Skeletal muscle tissue (tissue), 4 donors: ENCODE data around the gene FMO1. TPM values are rescaled to one million over a fixed set of nuclear protein-coding genes. Genes with fewer than 3 reads are reported as not detected.
"Not testable (repeated sequence)": the region's sequence is repeated elsewhere in the genome, so short reads cannot be mapped to it uniquely, and the experiment has no call there.

Source experiments
- H3K27ac ChIP-seq: one replicate; pipeline ENCODE4 v1.7.0; 2013; ENCODE audit warnings: mild to moderate bottlenecking, low read depth, low read length, inconsistent platforms
- H3K27me3 ChIP-seq, 3 donors: one replicate each; pipeline ENCODE4 v1.7.0; 2013; ENCODE audit warnings: low read length in 3 of 3; ENCODE audit not compliant: control insufficient read depth in 3 of 3, insufficient read depth in 3 of 3
- H3K36me3 ChIP-seq, 3 donors: one replicate each; pipeline ENCODE4 v1.7.0; 2013; ENCODE audit warnings: low read length in 3 of 3; ENCODE audit not compliant: control insufficient read depth in 3 of 3, insufficient read depth in 3 of 3
- H3K4me1 ChIP-seq, 3 donors: one replicate each; pipeline ENCODE4 v1.7.0; 2013; ENCODE audit warnings: low read length in 3 of 3, mild to moderate bottlenecking in 3 of 3; ENCODE audit not compliant: control insufficient read depth in 3 of 3, insufficient read depth in 3 of 3
- H3K4me3 ChIP-seq, 3 donors: one replicate each; pipeline ENCODE4 v1.7.0; 2013; ENCODE audit warnings: low read length in 3 of 3
- H3K9ac ChIP-seq, 3 donors: one replicate each; pipeline ENCODE4 v1.7.0; 2013; ENCODE audit warnings: low read length in 3 of 3, mild to moderate bottlenecking in 3 of 3, moderate library complexity in 2 of 3, low read depth in 1 of 3
- H3K9me3 ChIP-seq, 3 donors: one replicate each; pipeline ENCODE4 v1.7.0; 2013; ENCODE audit warnings: low read length in 3 of 3; ENCODE audit not compliant: control insufficient read depth in 3 of 3
- total RNA-seq: library from RNA; depleted of rRNA; stranded (reverse); fragments of >200 nt; gene quantifications from one replicate; pipeline ENCODE4 v1.2.3, GENCODE V29; 2014
- donor health status: Osteomylitis.

FMO1 gene
- total RNA-seq, 1 donor from 2014 or later, result 5.7 TPM

DNA sequence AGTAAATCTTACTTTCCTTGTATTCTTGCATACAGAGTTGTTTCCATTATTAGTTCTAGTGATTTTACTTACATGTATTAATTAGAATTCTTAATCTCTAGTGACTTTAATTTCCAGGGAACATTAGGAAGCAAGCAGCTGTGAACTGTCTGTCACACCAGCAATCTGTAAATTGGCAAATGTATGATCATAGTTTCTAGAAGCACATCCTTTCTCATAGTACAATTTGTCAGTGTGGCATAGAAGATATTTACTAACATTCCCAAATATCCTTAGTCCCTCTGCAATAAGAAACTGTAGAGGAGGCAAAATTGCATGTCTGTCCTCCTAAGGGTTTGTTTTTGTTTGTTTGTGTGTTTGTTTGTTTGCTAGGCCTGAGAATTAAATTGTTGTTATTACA lies 17.0 kb upstream of the FMO1 start:
- no peaks in the 10 kb centered on the region for H3K36me3 ChIP-seq

DNA sequence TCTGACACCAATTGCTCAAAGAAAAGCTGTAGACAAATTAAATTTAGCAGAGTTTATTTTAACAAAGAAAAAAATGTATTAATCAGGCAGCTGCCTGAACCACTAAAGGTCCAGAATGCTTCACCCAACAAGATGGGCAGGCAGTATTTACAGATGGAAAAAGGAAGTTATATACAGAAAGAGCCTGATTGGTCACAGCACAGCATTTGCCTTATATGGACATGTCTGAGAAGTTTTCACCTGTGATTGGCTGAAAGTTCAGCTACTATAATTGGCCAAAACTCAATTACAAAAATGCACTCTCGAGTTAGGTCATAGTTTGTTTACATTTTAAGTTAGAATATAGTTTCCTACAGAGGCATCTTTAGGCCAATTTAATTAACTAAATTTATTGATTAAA lies 15.1 kb upstream of the FMO1 start:
- Histone ChIP-seq H3K27me3 (no peaks in the 10 kb centered on the region), H3K4me1 (no peaks in the 10 kb centered on the region), H3K27ac (no peak overlapping the region), H3K9me3 (no peaks in the 10 kb centered on the region), H3K4me3 (no peak overlapping the region), H3K36me3 (no peaks in the 10 kb centered on the region), H3K9ac (no peak overlapping the region)

More for the DNA sequence above, 17.0 kb upstream of the FMO1 start:
- no peaks in the 10 kb centered on the region for H3K27me3 ChIP-seq
- H3K9me3 ChIP-seq, result no peaks in the 10 kb centered on the region
- no peak overlapping the region for H3K4me3 ChIP-seq
- H3K4me1 ChIP-seq, result peaks cover 0 to 3% (median 0%) of the 10 kb centered on the region in 3 donors
- H3K9ac ChIP-seq, result no peak overlapping the region
- no peak overlapping the region for H3K27ac ChIP-seq

- not testable (repeated sequence) for H3K4me1 ChIP-seq, H3K36me3 ChIP-seq, H3K27me3 ChIP-seq, H3K9me3 ChIP-seq, H3K9ac ChIP-seq, H3K4me3 ChIP-seq, H3K27ac ChIP-seq
Measured at GRCh38 chr1:171236231-171236630, 12.1 kb upstream of the FMO1 start.

DNA sequence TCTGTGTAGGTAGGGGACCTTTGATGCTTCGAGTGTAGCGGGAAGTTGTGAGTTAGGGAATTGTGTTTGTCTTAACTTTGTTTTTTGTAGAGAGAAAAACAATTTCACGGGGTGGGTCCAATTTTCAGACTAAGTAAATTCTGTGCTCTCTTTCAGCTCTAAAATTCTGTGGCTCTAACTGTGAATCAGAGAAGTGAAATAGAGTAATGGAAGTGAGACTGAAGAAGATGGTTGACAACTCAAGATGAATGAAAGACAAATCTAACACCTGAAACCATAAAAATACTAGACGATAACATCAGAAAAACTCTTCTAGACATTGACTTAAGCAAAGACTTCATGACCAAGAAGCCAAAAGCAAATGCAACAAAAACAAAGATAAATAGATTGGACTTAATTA lies 4.4 kb upstream of the FMO1 start:
- H3K9me3 ChIP-seq, result no peaks in the 10 kb centered on the region
- H3K27ac ChIP-seq, result no peak overlapping the region
- H3K9ac ChIP-seq, result no peak overlapping the region
- H3K4me1 ChIP-seq, result no peaks in the 10 kb centered on the region
- no peak overlapping the region for H3K4me3 ChIP-seq
- no peaks in the 10 kb centered on the region for H3K36me3 ChIP-seq
- H3K27me3 ChIP-seq, result no peaks in the 10 kb centered on the region

DNA sequence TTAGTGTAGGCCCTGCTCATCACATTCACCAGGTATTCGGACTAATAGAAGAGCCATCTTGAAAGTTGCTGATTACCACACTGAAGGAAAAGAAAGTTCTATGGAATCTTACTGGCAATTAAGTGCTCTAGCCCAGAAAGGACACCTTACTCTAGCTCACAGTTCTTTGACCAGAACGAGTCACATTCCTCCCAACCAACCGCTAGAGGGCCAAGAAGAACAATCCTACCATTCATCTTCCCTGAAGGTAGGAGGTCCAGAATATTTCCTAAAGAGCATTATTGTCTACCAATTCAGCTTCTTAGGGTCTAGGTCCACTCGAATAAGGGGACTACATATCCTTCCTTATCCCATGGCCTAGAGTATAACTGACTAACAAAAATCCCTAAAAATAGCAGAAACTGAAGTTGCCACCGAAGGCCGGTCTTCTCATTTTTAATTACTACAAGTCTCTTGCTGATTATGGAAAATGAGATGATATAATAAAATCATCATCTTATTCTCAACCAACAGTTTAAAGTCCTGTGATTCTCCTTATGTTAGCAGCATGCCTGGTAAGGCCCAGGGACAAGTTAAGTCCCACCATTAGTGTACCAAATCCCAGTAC lies 2.7 kb upstream of the FMO1 start:
- H3K27me3 ChIP-seq, result no peaks in the 10 kb centered on the region
- no peaks in the 10 kb centered on the region for H3K36me3 ChIP-seq
- H3K9me3 ChIP-seq, result no peaks in the 10 kb centered on the region
- no peak overlapping the region for H3K9ac ChIP-seq
- no peak overlapping the region for H3K4me3 ChIP-seq
- H3K4me1 ChIP-seq, result no peaks in the 10 kb centered on the region
- H3K27ac ChIP-seq, result no peak overlapping the region

GRCh38 chr1:171247501-171247900 lies 793 bp upstream of the FMO1 start:
- H3K4me1 ChIP-seq, result peaks cover 0 to 6% (median 2%) of the 10 kb centered on the region in 3 donors
- H3K9ac ChIP-seq, result no peak overlapping the region
- no peaks in the 10 kb centered on the region for H3K36me3 ChIP-seq
- no peak overlapping the region for H3K27ac ChIP-seq
- no peaks in the 10 kb centered on the region for H3K9me3 ChIP-seq
- no peak overlapping the region for H3K4me3 ChIP-seq
- H3K27me3 ChIP-seq, result peaks cover 4 to 6% (median 4%) of the 10 kb centered on the region in 3 donors

DNA sequence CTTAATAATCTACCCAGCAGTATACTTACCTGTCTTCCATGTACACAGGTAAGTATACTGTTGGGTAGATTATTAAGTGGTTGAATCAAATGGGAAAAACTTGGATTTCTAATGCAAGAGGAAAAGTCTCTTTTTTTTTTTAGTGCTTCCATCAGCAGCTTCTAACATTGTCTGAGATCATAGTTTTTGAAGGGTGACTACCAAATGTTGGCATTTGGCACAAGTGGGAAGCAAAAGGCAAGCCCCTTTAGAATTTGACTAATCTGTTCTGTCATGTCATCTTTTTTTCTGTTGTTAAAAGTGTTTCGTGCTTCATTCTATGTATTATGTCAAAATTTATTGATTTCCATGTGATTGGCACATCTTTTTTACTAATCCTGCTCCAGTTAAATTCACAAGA lies 547 bp downstream of the FMO1 start:
- Histone ChIP-seq H3K9me3 (no peaks in the 10 kb centered on the region), H3K36me3 (no peaks in the 10 kb centered on the region), H3K27me3 (peaks cover 5 to 8% (median 7%) of the 10 kb centered on the region in 3 donors), H3K27ac (no peak overlapping the region), H3K9ac (no peak overlapping the region), H3K4me3 (no peak overlapping the region), H3K4me1 (peaks cover 0 to 6% (median 2%) of the 10 kb centered on the region in 3 donors)

DNA sequence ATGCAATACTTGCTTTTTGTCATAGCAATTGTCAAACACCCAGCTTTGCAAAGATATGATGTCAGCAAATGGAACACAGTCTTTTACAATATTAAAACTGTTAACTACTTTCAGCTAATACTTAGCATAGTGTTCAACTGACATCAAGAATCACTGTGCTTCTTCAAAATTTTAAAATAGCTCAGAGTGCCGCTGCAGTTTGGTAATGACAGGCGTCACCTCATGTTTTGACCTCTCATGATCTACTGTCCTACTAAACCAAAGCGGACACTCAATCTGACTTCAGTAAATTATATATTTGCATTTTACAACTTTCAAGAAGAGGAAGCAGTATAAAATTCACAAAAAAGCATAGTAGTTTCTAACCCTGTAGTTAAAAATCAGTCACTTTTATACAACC lies 2.0 kb downstream of the FMO1 start:
- no peak overlapping the region for H3K27ac ChIP-seq
- no peak overlapping the region for H3K9ac ChIP-seq
- no peaks in the 10 kb centered on the region for H3K36me3 ChIP-seq
- no peaks in the 10 kb centered on the region for H3K9me3 ChIP-seq
- H3K4me1 ChIP-seq, result peaks cover 0 to 6% (median 2%) of the 10 kb centered on the region in 3 donors
- peaks cover 5 to 13% (median 8%) of the 10 kb centered on the region in 3 donors for H3K27me3 ChIP-seq
- H3K4me3 ChIP-seq, result no peak overlapping the region

DNA sequence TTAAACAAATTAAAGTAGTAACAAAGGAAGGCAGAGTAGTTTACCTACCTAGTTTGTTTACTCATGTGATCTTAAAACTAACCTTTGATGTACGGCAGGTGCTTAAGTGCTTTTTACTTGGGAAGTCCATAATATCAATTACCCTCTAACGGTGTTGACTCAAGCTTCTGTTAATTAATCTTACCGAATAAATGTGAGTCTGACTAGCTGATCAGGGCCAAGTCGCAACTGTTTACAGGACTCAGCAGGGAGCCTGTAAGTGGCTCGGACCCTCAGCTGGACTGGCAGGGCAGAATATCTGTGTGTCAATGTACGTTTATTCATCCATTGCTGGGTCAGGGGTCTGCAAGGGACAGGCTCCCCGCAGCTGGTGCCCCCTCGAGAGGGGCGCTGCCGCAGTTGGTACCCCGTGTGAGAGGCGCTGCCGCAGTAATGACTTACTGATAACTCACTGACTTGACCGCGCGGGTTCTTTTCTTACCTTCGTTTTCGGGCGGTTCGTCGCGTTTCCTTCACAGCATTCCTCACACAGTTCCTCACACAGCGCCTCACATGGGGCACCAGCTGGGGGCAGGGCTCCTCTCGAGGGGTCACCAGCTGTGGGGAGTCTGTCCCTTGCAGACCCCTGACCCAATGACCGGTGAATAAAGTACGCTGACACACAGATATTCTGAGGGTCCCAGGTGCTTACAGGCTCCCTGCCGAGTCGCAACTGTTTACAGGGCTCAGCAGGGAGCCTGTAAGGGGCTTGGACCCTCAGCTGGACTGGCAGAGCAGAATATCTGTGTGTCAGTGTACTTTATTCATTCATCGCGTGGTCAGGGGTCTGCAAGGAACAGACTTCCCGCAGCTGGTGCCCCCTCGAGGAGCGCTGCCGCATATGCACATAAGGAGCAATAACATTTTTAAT lies 3.0 kb downstream of the FMO1 start:
- H3K36me3 ChIP-seq, result no peaks in the 10 kb centered on the region
- peak overlapping the region; percentile 59 to 70 (median 62) for H3K9ac ChIP-seq
- H3K27ac ChIP-seq, result no peak overlapping the region
- peaks cover 5 to 13% (median 8%) of the 10 kb centered on the region in 3 donors for H3K27me3 ChIP-seq
- peak overlapping the region; percentile 69 to 78 (median 77) for H3K4me3 ChIP-seq
- no peaks in the 10 kb centered on the region for H3K9me3 ChIP-seq
- H3K4me1 ChIP-seq, result peaks cover 0 to 6% (median 2%) of the 10 kb centered on the region in 3 donors

DNA sequence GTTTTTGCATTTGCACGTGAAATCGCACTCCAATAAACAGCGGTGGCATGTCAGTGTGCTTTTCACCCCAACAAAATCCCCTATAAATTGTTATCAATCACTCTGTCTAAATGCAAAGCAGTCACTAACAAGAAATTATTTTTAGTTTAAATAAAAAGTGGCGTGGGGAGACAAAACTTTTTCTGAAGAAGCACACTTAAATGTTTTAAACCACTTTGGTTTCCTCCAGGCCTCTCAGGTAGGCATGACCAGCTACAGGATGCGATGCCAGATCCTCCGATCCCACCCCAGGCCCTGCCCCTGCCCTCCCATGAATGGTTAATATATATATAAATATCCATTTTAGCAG lies 3.6 kb downstream of the FMO1 start:
- Histone ChIP-seq H3K27ac (no peak overlapping the region), H3K27me3 (peaks cover 5 to 13% (median 8%) of the 10 kb centered on the region in 3 donors), H3K4me3 (peak overlapping the region; percentile 69 to 78 (median 77)), H3K9me3 (no peaks in the 10 kb centered on the region), H3K9ac (peak overlapping the region in 2 of 3 donors; percentile 59 to 70), H3K4me1 (peaks cover 0 to 6% (median 2%) of the 10 kb centered on the region in 3 donors), H3K36me3 (no peaks in the 10 kb centered on the region)
